HG03108 (cell line): Measurements from ENCODE around the gene UBE2U.
A peak's percentile ranks its signal among the peaks of the same experiment; 100 is the strongest.

ENCODE experiments used
- ATAC-seq: cut with Tn5 transposase; IDR thresholded peaks from one replicate; pipeline ENCODE4 v1.9.1; 2021; ENCODE audit warnings: moderate library complexity; ENCODE audit not compliant: unreplicated experiment

The UBE2U gene, protein sequence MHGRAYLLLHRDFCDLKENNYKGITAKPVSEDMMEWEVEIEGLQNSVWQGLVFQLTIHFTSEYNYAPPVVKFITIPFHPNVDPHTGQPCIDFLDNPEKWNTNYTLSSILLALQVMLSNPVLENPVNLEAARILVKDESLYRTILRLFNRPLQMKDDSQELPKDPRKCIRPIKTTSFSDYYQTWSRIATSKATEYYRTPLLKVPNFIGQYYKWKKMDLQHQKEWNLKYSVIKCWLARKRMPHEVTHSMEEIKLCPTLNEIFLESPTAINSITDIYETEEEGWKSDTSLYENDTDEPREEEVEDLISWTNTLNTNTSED

GRCh38 chr1:64203420-64203819 is at the start of gene UBE2U:
Gene UBE2U (plus strand): TSS chr1:64203623. CDS start chr1:64204051, 428 bp downstream.
- ATAC-seq: no peak

DNA sequence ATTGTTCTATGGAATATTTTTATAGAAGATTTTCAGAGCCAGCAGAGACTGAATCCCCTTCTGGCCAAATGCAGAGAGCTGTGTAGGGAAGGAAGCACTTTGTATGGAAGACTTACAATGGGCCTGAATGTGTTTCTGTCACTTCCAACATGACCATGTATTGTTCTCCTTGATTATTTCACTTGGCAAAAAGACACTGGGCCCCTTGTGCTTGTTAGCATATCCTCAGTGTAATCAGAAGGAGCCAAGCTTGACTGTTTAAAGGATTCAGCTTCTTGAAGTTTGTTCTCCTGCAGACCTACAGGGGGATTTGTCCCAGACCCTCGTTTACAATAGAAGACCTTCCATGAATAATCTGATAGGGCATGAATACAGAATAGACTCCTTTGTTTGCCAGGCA is 48.1 kb upstream of the UBE2U start:
- ATAC-seq: no peak

GRCh38 chr1:64161357-64161941 is 42.0 kb upstream of the UBE2U start:
- ATAC-seq: no peak

- ATAC-seq: no peak
These were observed 41.3 kb upstream of the UBE2U start for GRCh38 chr1:64162151-64162550.

- no peak for ATAC-seq
These were observed 40.6 kb upstream of the UBE2U start for GRCh38 chr1:64162804-64163203.

DNA sequence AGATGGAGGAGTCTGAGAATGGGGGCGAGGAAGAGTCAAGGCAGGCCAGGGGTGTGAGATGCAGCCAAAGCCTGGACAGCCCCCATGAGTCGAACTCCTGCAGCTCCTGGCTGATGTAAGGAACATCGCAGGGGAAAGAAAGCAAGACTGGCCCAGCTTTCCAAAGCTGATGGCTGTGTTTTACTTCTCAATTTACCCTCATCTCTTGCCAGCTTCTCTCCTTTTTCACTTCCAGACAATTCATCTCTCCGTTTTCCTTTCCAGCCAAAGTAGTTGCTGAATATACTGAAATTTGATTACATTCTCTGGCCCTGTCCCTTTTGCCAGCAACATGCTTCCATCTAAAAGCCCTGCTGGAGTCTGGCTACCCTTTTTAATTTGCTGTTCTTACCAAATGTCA is 40.0 kb upstream of the UBE2U start:
- no peak for ATAC-seq

DNA sequence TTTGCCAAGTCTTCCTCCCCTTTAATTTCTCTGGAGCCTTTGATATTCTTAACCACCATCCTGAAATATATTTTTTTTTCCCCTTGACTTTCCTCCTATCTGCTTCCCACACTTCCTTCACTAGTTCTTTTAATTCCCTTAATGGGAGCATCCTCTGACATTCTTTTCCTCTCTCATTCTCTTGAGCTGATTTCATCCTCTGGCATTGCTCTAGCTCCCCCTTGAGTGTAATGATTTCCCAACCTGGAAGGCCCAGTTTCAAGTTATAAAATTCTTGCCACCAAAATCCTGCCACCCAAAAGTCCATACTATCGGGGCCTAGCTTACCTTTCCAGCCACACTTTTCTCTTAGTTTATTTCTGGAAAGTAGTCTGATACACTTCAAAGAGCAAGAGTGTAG is 39.5 kb upstream of the UBE2U start:
- ATAC-seq: no peak

DNA sequence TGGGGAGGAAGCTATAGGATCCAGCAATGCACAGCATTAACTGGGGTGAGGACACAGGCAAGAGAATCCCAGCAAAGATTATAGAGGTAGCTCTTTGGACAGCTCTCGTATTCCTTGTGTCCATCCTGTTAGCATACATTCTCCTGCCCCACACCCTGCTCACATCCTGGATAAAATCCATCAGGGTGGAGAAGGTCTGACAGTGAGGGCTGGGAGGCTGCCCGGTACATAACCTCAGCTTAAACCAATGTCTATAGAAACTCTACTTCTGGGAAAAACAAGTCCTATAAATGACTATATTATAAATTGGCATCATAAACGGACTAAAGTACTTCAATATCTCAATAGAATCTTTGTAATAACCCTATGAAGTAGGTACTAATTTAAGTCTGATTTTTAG is 36.8 kb upstream of the UBE2U start:
- no peak for ATAC-seq

- ATAC-seq: no peak
These were observed 36.2 kb upstream of the UBE2U start for GRCh38 chr1:64167176-64167575.

- ATAC-seq: no peak
These were observed 32.2 kb upstream of the UBE2U start for GRCh38 chr1:64171246-64171645.

DNA sequence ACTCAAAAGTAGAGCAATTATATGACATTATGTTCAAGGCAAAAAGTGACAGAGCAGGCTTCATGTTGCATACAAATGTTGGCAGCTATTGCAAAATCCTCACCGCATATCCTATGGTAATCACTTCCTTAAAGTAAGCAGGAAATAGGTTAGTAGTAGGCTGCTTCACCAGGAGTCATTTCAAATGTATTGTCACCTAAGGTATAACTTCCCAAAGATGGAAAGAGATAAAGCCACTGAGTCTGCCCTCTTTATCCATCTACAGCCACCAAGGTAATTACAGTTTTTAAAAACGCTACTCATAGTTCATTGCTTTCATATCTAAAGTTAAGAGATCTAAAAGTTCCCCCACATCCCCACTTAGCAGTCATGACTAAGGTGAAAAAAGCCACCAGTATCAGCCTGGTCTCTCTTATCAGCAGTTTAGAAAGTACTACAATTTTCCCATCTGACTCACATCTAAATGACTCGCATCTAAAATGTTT is 31.6 kb upstream of the UBE2U start:
- peak; percentile 50 for ATAC-seq

DNA sequence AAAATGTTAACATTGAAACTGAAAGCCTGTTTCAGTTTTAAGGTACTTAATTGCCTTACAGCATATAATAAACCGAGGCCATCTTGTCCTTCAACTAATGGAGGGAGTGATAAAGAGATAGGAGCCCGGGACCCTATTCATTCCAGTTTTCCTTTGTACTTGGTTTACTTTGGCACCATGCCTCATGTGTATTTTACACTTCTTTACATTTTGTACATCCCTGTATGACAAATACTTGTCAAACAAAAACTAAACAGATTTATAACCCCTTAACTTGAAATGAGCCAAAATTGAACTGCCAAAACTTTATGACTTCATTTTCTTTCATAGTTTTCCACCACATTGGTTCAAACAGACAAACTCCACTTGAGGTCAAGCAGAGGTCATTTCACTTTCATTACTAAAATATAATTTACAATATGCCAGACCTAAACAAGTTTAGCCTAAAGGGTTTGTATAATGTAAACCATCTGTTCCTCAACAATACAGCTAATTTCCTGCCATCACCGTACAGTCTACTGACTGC is 30.9 kb upstream of the UBE2U start:
- ATAC-seq: peak; percentile 31

DNA sequence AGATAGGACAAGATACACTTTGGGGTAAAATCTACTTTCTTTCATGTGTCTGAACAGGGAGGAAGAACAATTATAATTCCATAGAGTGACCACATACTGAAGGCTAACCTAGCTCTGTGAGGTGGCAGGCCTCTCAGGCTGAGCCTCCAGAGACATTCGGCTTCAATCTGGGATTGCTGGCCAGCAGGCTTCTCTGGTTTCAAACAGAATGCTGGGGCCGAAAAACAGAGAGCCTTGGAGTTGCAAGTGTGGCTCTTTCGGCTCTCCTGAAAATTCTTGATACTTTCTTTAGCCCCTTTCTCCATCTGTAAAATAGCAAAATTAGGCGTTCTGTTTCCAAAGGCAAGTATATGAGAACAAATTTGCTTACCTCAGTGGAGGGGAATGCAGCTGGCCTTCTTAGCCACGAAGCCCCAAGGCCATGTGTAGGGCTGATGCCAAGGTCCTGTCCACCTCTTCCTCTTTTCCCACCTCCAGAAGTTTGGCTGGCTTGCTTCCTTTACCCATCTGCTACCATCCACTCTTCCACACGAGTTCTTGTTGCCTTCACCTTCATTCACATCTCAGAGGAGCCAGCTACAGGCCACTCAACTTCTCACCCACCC is 30.0 kb upstream of the UBE2U start:
- ATAC-seq: no peak

DNA sequence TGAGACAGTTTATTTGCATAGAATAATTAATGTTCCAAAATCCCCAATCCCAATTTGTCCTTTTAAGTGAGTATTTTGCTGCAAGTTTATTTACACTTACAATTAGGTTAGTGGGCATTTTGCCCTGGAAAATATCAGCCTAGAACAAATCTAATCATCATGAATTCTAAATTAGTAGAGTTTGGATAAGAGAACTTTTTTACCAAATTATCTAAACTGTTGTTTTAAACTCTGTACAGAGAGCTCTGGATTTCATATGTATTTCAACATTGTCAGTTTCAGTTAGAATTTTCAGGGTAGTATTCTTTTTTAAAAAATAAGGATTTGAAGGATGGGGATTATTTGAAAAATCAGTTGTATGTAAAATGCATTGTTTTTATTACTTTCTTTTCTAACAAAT is 27.8 kb upstream of the UBE2U start:
- ATAC-seq: no peak

- no peak for ATAC-seq
These were observed 26.8 kb upstream of the UBE2U start for GRCh38 chr1:64176659-64177058.

DNA sequence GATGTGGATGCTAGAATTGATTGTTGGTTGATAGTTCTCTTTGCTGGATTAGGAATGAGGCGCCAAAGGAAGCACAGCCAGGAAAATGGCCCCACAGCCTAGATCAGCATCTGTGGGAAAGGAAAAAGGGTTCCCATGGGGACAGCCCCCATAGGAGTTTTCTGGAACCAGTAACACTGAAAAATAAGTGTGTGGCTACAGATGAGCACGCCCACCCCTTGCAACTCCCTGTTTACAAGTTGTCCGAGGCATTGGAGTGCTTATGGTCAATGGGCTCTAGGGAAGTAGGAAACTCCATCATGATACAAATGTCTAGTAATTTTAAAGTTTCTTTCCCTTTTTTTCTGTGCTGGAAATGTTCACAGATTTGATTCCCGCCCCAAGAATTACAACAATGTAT is 23.8 kb upstream of the UBE2U start:
- ATAC-seq: no peak

DNA sequence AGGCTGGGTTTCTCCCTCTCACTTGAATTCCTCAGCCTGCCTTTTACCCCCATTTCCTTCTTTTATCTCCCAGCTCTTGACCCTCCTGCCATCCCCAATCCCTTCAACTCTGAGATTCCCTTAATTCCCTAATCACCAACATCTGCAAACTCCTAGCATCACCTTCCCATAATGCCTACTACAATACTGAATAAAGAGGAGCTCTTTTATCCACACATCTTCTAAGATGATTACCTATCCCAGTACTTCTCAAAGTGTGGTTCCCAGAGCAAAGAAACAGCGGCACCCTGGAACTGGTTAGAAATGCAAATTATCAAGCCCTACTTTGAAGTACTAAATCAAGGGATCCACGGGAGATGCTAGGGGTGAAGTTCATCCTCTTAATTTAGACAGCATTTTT is 21.2 kb upstream of the UBE2U start:
- no peak for ATAC-seq

- no peak for ATAC-seq
These were observed 19.9 kb upstream of the UBE2U start for GRCh38 chr1:64183395-64184002.

DNA sequence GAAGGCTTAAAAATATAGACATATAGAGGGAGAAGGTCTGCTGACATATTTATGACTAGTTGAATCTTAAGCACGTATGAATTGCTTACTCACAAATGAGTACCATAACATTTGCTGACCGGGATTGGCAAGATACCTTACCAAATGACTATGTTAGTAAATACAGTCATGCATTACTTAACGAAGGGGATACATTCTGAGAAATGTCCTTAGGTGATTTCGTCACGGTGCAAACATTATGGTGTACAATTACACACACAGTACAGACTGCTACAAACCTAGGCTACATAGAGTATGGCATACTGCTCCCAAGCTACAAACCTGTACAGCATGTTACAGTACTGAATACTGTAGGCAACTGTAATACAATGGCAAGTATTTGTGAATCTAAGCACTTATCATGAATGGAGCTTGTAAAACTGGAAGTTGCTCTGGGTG is 19.4 kb upstream of the UBE2U start:
- ATAC-seq: no peak

DNA sequence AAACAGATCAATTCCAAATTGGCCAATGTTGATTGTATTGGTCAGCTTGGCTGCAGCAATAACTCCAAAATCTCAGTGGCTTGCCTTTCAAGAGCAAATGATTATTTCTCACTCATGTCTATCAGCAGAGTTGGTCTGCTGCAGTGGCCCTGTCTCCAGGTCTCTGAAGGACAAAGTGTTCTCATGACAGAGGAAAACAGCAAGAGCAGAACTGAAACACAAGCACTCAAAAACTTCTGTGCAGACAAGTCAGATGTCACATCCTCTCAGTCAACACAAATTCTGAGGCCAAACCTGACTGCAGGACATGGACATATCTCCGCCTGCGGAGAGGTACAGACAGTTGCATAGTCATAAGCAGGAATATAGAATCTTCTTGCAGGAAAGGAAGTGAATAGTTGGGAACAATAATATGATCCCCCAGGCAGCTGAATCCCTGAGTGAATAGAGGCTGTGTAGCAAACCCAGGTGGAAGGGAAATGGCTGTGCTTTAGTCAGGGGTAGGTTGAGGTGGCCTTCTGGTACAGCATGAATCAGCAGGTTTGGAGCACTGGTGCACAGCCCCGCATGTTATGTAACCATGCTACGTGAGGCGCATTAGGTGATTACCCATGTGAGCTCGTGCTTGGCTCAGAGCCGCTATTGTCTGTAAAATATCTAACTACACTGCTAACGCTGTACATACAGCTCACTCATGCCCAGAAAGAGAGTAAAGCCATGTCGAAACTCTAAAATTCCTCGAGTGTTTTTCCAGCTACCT is 17.1 kb upstream of the UBE2U start:
- no peak for ATAC-seq

- ATAC-seq: no peak
These were observed 16.5 kb upstream of the UBE2U start for GRCh38 chr1:64186898-64187280.
